OCI-LY1 (cell line): ENCODE data around the gene PTPRN2.

ENCODE experiments used
- H2AFZ ChIP-seq: fragments of 200-600 bp; sonication (generic), shearing (Covaris generic); 2 replicates; pipeline ENCODE4 v1.6.0; 2014; ENCODE audit warnings: antibody characterized with exemption, mild to moderate bottlenecking, low read length
- H3F3A ChIP-seq: fragments of 200-600 bp; sonication (generic), shearing (Covaris generic); 2 replicates; pipeline ENCODE4 v1.6.0; 2014; ENCODE audit warnings: mild to moderate bottlenecking, antibody characterized with exemption, low read length, moderate library complexity; ENCODE audit not compliant: insufficient read depth
- H3K27ac ChIP-seq: fragments of 200-600 bp; sonication (generic); 2 replicates; pipeline ENCODE4 v1.5.1; 2014; ENCODE audit warnings: low read length, mixed run types, mild to moderate bottlenecking, low read depth; ENCODE audit not compliant: poor library complexity, severe bottlenecking
- H3K27me3 ChIP-seq: fragments of 200-600 bp; sonication (generic); 2 replicates; pipeline ENCODE4 v1.6.0; 2014; ENCODE audit warnings: antibody characterized with exemption, mild to moderate bottlenecking, low read length, moderate library complexity; ENCODE audit not compliant: insufficient read depth
- H3K36me3 ChIP-seq: fragments of 200-600 bp; sonication (generic); 2 replicates; pipeline ENCODE4 v1.6.1; 2014; ENCODE audit warnings: mild to moderate bottlenecking, antibody characterized with exemption, low read length, moderate library complexity, mixed read lengths; ENCODE audit not compliant: insufficient read depth
- H3K4me1 ChIP-seq: fragments of 200-600 bp; sonication (generic); 2 replicates; pipeline ENCODE4 v1.5.1; 2014; ENCODE audit warnings: mild to moderate bottlenecking, low read length, moderate library complexity; ENCODE audit not compliant: insufficient read depth, severe bottlenecking
- H3K4me2 ChIP-seq: fragments of 200-600 bp; sonication (generic), shearing (Covaris generic); 2 replicates; pipeline ENCODE4 v1.6.1; 2014; ENCODE audit warnings: low read length
- H3K4me3 ChIP-seq: fragments of 200-600 bp; sonication (generic); 2 replicates; pipeline ENCODE4 v1.5.1; 2014; ENCODE audit warnings: low read length, low read depth, mild to moderate bottlenecking, mixed read lengths; ENCODE audit not compliant: poor library complexity, severe bottlenecking
- H3K79me2 ChIP-seq: fragments of 200-600 bp; shearing (Covaris generic); 2 replicates; pipeline ENCODE4 v1.6.1; 2016; ENCODE audit warnings: mixed run types, low read length, mixed read lengths; ENCODE audit not compliant: insufficient read depth
- H3K9ac ChIP-seq: fragments of 200-600 bp; sonication (generic), shearing (Covaris generic); 2 replicates; pipeline ENCODE4 v1.6.1; 2014; ENCODE audit warnings: mild to moderate bottlenecking, low read length, mixed read lengths
- H3K9me2 ChIP-seq: fragments of 200-600 bp; sonication (generic), shearing (Covaris generic); 2 replicates; pipeline ENCODE4 v1.6.1; 2014; ENCODE audit warnings: low read depth, mild to moderate bottlenecking, low read length, mixed read lengths
- H3K9me3 ChIP-seq: fragments of 200-600 bp; shearing (Covaris generic); 2 replicates; pipeline ENCODE4 v1.6.1; 2014; ENCODE audit warnings: low read length, mixed read lengths
- H4K20me1 ChIP-seq: fragments of 200-600 bp; sonication (generic), shearing (Covaris generic); 2 replicates; pipeline ENCODE4 v1.6.0; 2016; ENCODE audit warnings: mild to moderate bottlenecking, low read length; ENCODE audit not compliant: insufficient read depth
- EZH2 ChIP-seq: fragments of 200-600 bp; sonication (generic), shearing (Covaris generic); IDR thresholded peaks from 2 replicates; pipeline ENCODE4 v1.8.0; 2017; ENCODE audit warnings: borderline replicate concordance, mixed run types, mild to moderate bottlenecking, antibody characterized with exemption, low read length, moderate library complexity, mixed read lengths
- TF ChIP-seq, protein P1 (sequence below): fragments of 200-600 bp; sonication (generic), shearing (Covaris generic); IDR thresholded peaks from 2 replicates; pipeline ENCODE4 v1.5.1; 2017; ENCODE audit warnings: mild to moderate bottlenecking, antibody characterized with exemption, low read length, moderate library complexity, mixed read lengths

PTPRN2 gene

DNA sequence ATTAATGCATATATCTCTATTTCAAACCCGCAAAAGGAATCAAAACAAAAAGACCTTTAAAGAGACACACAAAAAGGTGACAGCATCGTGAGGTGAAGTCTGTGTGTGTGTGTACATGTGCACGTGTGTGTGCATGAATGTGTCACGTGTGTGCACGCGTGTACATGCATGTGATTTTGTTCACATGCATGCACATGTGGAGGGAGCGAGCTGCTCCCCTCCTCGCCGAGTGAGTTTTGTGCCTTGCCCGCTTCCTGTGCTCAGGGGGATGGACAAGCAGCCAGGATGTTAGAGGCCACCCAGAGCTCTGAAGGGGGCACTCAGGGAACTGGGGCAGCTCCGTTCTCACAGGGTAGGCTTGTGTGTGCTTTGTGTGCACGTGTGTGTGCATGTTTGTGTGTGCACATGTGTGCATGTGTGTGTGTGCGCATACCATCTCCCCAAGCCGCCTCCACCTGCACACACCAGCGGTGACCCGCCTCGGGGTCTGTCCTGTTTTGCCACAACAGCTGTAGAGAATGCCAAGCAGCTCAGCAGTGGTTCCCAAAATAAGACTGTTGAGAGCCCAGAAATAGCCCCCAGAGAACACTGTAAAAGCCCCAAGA, 191.2 kb downstream of the PTPRN2 start:
- H3F3A ChIP-seq = no peaks in the 10 kb centered on the region
- no peak overlapping the region for H2AFZ ChIP-seq
- TF ChIP-seq EZH2 = no peak
- TF ChIP-seq, protein P1, sequence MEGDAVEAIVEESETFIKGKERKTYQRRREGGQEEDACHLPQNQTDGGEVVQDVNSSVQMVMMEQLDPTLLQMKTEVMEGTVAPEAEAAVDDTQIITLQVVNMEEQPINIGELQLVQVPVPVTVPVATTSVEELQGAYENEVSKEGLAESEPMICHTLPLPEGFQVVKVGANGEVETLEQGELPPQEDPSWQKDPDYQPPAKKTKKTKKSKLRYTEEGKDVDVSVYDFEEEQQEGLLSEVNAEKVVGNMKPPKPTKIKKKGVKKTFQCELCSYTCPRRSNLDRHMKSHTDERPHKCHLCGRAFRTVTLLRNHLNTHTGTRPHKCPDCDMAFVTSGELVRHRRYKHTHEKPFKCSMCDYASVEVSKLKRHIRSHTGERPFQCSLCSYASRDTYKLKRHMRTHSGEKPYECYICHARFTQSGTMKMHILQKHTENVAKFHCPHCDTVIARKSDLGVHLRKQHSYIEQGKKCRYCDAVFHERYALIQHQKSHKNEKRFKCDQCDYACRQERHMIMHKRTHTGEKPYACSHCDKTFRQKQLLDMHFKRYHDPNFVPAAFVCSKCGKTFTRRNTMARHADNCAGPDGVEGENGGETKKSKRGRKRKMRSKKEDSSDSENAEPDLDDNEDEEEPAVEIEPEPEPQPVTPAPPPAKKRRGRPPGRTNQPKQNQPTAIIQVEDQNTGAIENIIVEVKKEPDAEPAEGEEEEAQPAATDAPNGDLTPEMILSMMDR = no peak
- no peaks in the 10 kb centered on the region for H3K4me1 ChIP-seq
- H3K79me2 ChIP-seq = no peaks in the 10 kb centered on the region
- H3K4me3 ChIP-seq = no peak overlapping the region
- no peak overlapping the region for H3K27ac ChIP-seq
- no peak overlapping the region for H3K4me2 ChIP-seq
- no peaks in the 10 kb centered on the region for H4K20me1 ChIP-seq
- no peaks in the 10 kb centered on the region; the same call in 1 of the 2 replicates for H3K36me3 ChIP-seq
- H3K9me3 ChIP-seq = peaks cover 4% of the 10 kb centered on the region; the same call in 1 of the 2 replicates
- H3K27me3 ChIP-seq = peaks cover 5% of the 10 kb centered on the region; the same call in 1 of the 2 replicates
- H3K9ac ChIP-seq = no peak overlapping the region
- no peaks in the 10 kb centered on the region for H3K9me2 ChIP-seq

DNA sequence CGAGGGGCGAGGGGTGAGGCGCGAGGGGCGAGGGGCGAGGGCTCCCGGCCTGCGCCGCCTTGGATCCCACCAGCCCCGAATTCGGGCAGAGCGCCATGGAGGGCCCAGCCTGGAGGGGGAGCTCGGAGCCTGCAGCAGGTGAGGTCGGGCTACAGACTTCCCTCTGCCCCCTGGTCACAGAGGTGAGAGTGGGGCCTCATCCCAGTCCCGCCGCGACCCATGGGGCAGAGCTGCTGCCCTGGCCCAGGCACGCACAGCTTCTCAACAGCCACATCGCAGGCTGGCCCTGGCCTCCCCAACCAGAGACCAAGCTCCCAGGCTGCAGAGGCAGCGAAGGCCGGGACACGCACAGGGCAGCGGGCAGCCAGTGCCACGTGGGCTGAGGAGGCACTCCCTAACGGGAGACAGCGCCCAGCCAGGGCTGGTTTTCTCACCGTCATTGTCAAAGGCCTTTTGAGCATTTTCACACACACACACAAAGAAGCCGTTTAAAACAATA, 191.8 kb downstream of the PTPRN2 start:
- Histone ChIP-seq H3K27ac (no peak overlapping the region), H3K27me3 (peaks cover 5% of the 10 kb centered on the region; the same call in 1 of the 2 replicates), H3K4me1 (no peaks in the 10 kb centered on the region), H3K4me2 (no peak overlapping the region), H3K36me3 (no peaks in the 10 kb centered on the region; the same call in 1 of the 2 replicates), H2AFZ (no peak overlapping the region), H3K79me2 (no peaks in the 10 kb centered on the region), H3K9me2 (no peaks in the 10 kb centered on the region), H3K9ac (no peak overlapping the region), H3K9me3 (peaks cover 4% of the 10 kb centered on the region; the same call in 1 of the 2 replicates), H3F3A (no peaks in the 10 kb centered on the region), H4K20me1 (no peaks in the 10 kb centered on the region), H3K4me3 (no peak overlapping the region)
- TF ChIP-seq EZH2 = no peak
- TF ChIP-seq, protein P1 = no peak

DNA sequence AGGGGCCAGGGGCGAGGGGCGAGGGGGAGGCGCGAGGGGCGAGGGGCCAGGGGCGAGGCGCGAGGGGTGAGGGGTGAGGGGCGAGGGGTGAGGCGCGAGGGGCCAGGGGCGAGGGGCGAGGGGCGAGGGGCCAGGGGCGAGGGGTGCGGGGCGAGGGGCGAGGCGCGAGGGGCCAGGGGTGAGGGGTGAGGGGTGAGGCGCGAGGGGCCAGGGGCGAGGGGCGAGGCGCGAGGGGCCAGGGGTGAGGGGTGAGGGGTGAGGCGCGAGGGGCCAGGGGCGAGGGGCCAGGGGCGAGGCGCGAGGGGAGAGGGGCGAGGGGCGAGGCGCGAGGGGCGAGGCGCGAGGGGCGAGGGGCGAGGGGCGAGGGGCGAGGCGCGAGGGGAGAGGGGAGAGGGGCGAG, 192.3 kb downstream of the PTPRN2 start:
- H3K9ac ChIP-seq = no peak overlapping the region
- no peaks in the 10 kb centered on the region for H3K9me2 ChIP-seq
- H2AFZ ChIP-seq = no peak overlapping the region
- H3K36me3 ChIP-seq = no peaks in the 10 kb centered on the region; the same call in 1 of the 2 replicates
- no peaks in the 10 kb centered on the region for H4K20me1 ChIP-seq
- no peak overlapping the region for H3K4me3 ChIP-seq
- H3F3A ChIP-seq = no peaks in the 10 kb centered on the region
- H3K79me2 ChIP-seq = no peaks in the 10 kb centered on the region
- H3K4me2 ChIP-seq = no peak overlapping the region
- no peak overlapping the region for H3K27ac ChIP-seq
- peaks cover 5% of the 10 kb centered on the region; the same call in 1 of the 2 replicates for H3K27me3 ChIP-seq
- TF ChIP-seq EZH2 = no peak
- TF ChIP-seq, protein P1 = no peak
- H3K4me1 ChIP-seq = no peaks in the 10 kb centered on the region
- peaks cover 4% of the 10 kb centered on the region; the same call in 1 of the 2 replicates for H3K9me3 ChIP-seq
